ENCODE data around the gene MAP2K5.

Gene MAP2K5

GRCh38 chr15:67839499-67839928 is 297.0 kb downstream of the MAP2K5 start:
- peak; percentile 77 for DNase-seq

- peak; percentile 97 for DNase-seq
Observed at GRCh38 chr15:67839929-67840748, 297.6 kb downstream of the MAP2K5 start, which contains the start of gene RNU6-1. Gene RNU6-1, minus strand, starts transcription at chr15:67840045.

GRCh38 chr15:67840749-67841512 is 298.4 kb downstream of the MAP2K5 start:
- peak; percentile 78 for DNase-seq

GRCh38 chr15:67841513-67841762 is 298.9 kb downstream of the MAP2K5 start:
- DNase-seq: no peak

- DNase-seq: peak; percentile 64
Observed at GRCh38 chr15:67843092-67843501, 300.6 kb downstream of the MAP2K5 start.

- peak; percentile 73 for DNase-seq
Observed at GRCh38 chr15:67843571-67844387, 301.3 kb downstream of the MAP2K5 start.

GRCh38 chr15:67845974-67846373 is 303.5 kb downstream of the MAP2K5 start:
- DNase-seq: no peak

GRCh38 chr15:67849538-67849937 is 307.0 kb downstream of the MAP2K5 start:
- DNase-seq: no peak

GRCh38 chr15:67850336-67850735 is 307.8 kb downstream of the MAP2K5 start:
- DNase-seq: no peak

GRCh38 chr15:67850994-67851571 is 308.6 kb downstream of the MAP2K5 start:
- no peak for DNase-seq

- DNase-seq: no peak
Observed at GRCh38 chr15:67852418-67852817, 309.9 kb downstream of the MAP2K5 start.

- DNase-seq: no peak
Observed at GRCh38 chr15:67853454-67853853, 311.0 kb downstream of the MAP2K5 start.

GRCh38 chr15:67854358-67854757 is 311.9 kb downstream of the MAP2K5 start:
- DNase-seq: no peak

- DNase-seq: no peak
Observed at GRCh38 chr15:67855842-67856241, 313.3 kb downstream of the MAP2K5 start.
